Mesothelial cell of epicardium (in vitro differentiated cells): Measurements from ENCODE around the gene SDC1. TPM values are rescaled to one million over a fixed set of nuclear protein-coding genes. Genes with fewer than 3 reads are reported as not detected.

Source experiments
- DNase-seq, 2 experiments: peaks; one replicate each; pipeline ENCODE4 v3.0.0; 2021; ENCODE audit warnings: low spot score in 2 of 2; ENCODE audit not compliant: unreplicated experiment in 2 of 2
- H3K27ac Mint-ChIP-seq: 2 replicates; pipeline ENCODE4 v1.8.0; 2021; ENCODE audit warnings: mixed read lengths
- H3K27me3 Mint-ChIP-seq: 2 replicates; pipeline ENCODE4 v1.8.0; 2021; ENCODE audit warnings: low read depth, mixed read lengths
- H3K36me3 Mint-ChIP-seq: 2 replicates; pipeline ENCODE4 v1.8.0; 2021; ENCODE audit warnings: mixed read lengths
- H3K4me1 Mint-ChIP-seq: 2 replicates; pipeline ENCODE4 v1.8.0; 2021; ENCODE audit warnings: mixed read lengths
- H3K4me3 Mint-ChIP-seq: 2 replicates; pipeline ENCODE4 v1.8.0; 2021; ENCODE audit warnings: mild to moderate bottlenecking, moderate library complexity, mixed read lengths
- H3K9me3 Mint-ChIP-seq: 2 replicates; pipeline ENCODE4 v1.8.0; 2021; ENCODE audit warnings: mixed read lengths
- total RNA-seq: library from RNA; stranded (reverse); gene quantifications from 3 replicates; pipeline ENCODE4 v1.2.1, GENCODE V29; 2021
- TF ChIP-seq, protein P1 (sequence below): fragments of 200-600 bp; sonication (generic); IDR thresholded peaks from one replicate; pipeline ENCODE4 v1.5.0; 2021; ENCODE audit warnings: antibody characterized with exemption; ENCODE audit not compliant: unreplicated experiment

The SDC1 gene
- total RNA-seq, 1 donor from 2014 or later, result 50.7 TPM

DNA sequence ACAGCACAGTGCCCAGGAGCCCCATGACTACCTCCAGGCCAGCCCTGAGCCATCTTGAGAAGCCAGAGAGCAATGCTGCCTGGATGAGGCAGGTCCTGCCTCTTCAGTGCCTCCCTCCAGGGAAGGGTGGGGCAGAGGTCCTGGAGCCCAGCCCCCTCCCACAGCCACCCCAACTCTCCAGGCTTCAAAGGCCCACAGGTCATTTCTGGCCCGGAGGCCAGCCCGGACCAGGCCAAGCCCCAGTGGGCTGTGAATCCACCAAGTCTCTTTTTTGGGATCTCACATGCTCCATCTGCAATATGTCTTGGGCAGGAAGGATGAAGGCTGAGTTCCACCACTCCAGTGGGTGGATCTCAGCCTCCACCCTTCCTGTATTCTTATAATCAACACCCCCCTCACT is 36.7 kb downstream of the SDC1 start:
- peaks cover 54% of the 10 kb centered on the region for H3K4me1 Mint-ChIP-seq

DNA sequence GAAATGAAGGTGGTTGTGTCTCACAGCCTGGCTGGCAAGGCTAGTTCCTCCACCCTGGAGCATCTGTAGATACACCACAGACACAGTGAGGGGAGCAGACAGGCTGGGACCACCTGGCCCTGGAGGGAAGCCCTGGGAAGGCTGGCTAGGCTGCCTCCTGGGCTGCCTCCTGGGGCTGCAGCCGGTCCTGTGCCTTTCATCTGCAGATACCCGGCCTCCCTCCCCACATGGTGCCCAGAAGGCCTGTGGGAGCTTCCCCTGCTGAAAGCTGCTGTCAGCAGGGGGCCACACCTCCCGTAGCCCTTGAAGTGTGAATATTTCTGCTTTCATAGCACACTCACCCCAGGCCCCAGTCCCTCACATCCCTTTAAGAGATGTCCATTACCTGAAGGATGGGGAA is 37.6 kb downstream of the SDC1 start:
- no peaks in the 10 kb centered on the region for H3K36me3 Mint-ChIP-seq

More for the DNA sequence above, 36.7 kb downstream of the SDC1 start:
- Mint-ChIP-seq H3K27ac (peak overlapping the region; percentile 79), H3K9me3 (no peaks in the 10 kb centered on the region), H3K36me3 (no peaks in the 10 kb centered on the region), H3K4me3 (no peak overlapping the region), H3K27me3 (no peaks in the 10 kb centered on the region)
- DNase-seq, result no peak
- TF ChIP-seq, protein P1, sequence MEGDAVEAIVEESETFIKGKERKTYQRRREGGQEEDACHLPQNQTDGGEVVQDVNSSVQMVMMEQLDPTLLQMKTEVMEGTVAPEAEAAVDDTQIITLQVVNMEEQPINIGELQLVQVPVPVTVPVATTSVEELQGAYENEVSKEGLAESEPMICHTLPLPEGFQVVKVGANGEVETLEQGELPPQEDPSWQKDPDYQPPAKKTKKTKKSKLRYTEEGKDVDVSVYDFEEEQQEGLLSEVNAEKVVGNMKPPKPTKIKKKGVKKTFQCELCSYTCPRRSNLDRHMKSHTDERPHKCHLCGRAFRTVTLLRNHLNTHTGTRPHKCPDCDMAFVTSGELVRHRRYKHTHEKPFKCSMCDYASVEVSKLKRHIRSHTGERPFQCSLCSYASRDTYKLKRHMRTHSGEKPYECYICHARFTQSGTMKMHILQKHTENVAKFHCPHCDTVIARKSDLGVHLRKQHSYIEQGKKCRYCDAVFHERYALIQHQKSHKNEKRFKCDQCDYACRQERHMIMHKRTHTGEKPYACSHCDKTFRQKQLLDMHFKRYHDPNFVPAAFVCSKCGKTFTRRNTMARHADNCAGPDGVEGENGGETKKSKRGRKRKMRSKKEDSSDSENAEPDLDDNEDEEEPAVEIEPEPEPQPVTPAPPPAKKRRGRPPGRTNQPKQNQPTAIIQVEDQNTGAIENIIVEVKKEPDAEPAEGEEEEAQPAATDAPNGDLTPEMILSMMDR, result no peak

DNA sequence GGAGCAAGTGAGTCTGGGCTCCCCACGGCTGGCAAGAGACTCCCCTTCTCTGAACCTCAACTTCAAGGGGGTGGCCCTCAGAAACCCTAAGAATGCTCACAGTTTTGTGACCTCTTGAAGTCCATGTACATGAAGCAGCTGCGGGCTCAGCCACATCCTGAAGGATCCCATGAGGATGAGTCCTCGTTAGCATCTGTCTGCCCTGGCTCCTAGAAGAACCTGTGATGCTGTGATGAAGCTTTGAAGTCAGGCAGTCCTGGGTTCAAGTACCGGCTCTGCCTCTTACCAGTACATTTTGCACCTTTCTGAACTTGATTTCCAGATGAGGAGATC is 38.1 kb downstream of the SDC1 start:
- H3K4me3 Mint-ChIP-seq, result no peak overlapping the region

More for the DNA sequence above, 37.6 kb downstream of the SDC1 start:
- no peak overlapping the region for H3K4me3 Mint-ChIP-seq
- H3K9me3 Mint-ChIP-seq, result no peaks in the 10 kb centered on the region
- H3K27me3 Mint-ChIP-seq, result no peaks in the 10 kb centered on the region
- peaks cover 54% of the 10 kb centered on the region for H3K4me1 Mint-ChIP-seq
- DNase-seq, result no peak
- H3K27ac Mint-ChIP-seq, result no peak overlapping the region
- TF ChIP-seq, protein P1, result no peak

DNA sequence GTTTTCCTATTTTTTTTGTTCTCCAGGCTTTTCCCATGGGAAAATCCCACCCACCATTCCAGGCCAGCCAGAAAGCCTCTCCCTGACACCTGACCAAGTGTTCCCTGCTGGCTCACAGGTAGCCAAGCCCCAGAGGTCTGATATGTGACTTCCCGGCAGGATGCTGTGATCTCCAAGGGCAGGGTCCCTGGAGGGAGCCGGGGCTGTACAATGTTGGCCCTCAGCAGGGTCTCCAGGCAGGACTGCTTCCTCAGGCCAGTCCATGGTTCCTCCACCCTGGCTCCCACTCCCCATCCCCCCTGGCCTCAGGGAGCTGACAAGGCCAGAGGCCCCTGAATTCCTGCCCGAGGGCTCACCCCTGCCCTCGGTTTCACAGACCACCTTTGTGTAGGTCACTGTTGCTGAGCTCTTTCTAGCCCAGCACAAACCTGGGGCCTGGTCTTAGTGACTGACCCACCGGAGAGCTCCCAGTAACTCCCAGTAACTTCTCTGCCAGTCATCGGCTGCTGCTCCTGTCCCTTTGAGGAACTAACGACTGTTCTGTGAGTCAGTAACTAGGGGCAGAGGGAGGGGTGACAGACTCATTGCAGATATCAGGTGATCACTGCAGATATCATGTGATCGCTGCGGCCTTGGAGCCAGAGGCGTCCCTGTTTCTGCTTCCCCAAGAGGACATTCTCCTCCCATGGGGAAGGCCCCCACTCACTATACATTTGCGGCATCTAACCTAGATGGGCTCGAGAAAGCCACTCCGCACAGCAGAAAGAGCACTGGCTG is 38.7 kb downstream of the SDC1 start:
- DNase-seq, result no peak
- H3K9me3 Mint-ChIP-seq, result no peaks in the 10 kb centered on the region
- peaks cover 54% of the 10 kb centered on the region for H3K4me1 Mint-ChIP-seq
- no peaks in the 10 kb centered on the region for H3K36me3 Mint-ChIP-seq
- TF ChIP-seq, protein P1, result no peak
- H3K27ac Mint-ChIP-seq, result no peak overlapping the region
- no peaks in the 10 kb centered on the region for H3K27me3 Mint-ChIP-seq
- no peak overlapping the region for H3K4me3 Mint-ChIP-seq

More for the DNA sequence above, 38.1 kb downstream of the SDC1 start:
- H3K4me1 Mint-ChIP-seq, result peaks cover 54% of the 10 kb centered on the region
- no peaks in the 10 kb centered on the region for H3K9me3 Mint-ChIP-seq
- TF ChIP-seq, protein P1, result no peak
- no peak for DNase-seq
- H3K36me3 Mint-ChIP-seq, result no peaks in the 10 kb centered on the region
- H3K27me3 Mint-ChIP-seq, result no peaks in the 10 kb centered on the region
- H3K27ac Mint-ChIP-seq, result no peak overlapping the region

DNA sequence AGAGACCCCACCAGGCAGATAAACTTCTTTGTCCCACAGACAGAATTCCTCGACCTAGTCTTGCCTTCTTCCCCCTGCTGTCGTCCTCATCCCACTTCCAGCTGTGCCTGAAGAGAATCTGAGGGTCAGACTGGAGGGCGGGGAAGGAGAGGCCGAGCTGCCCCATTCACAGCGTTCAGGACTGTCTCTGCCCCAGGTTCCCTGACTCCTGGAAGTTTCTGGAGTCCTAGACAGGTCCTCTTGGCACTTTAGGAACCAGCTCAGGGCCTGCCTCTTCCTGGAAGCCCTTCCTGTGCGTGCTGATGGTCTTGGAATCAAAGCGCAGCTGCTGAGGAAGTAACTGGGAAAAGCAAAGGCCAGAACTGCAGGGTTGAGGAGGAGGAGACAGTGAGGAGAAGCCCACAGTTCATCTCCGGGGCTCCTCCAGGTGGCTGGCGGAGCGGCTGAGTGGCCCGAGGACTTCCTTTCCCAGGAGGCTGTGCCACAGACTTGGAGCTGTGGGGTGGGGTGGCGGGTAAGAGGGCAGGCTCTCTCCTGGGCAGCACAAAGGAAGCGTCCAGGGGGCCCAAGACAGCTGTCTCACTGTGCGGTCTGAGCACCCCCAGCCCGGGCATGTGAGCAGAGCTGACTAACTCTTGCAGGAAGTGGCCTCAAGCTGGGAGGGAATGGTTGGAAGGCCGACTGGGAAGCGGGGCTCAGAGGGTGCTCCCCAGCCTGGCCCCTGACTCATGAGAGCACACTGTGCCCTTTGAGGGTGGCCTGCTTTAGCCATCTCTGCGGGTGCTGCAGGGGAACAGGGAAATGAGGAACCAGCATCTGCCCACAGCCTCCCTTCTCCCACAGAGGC is 39.5 kb downstream of the SDC1 start:
- peak overlapping the region; percentile 34 for H3K27ac Mint-ChIP-seq
- no peak for DNase-seq

More for the DNA sequence above, 39.5 kb downstream of the SDC1 start:
- H3K4me3 Mint-ChIP-seq, result no peak overlapping the region
- no peaks in the 10 kb centered on the region for H3K36me3 Mint-ChIP-seq
- no peaks in the 10 kb centered on the region for H3K9me3 Mint-ChIP-seq
- peaks cover 49% of the 10 kb centered on the region for H3K4me1 Mint-ChIP-seq
- H3K27me3 Mint-ChIP-seq, result no peaks in the 10 kb centered on the region
- TF ChIP-seq, protein P1, result no peak
